HepG2 (cell line): Measurements from ENCODE around the gene TBL3. TPM values are rescaled to one million over a fixed set of nuclear protein-coding genes. Genes with fewer than 3 reads are reported as not detected.

Experiments used
- ARNT2 ChIP-seq: sonication (generic); formaldehyde crosslinking; IDR thresholded peaks from 2 replicates; pipeline ENCODE4 v1.8.0; 2022; ENCODE audit warnings: mild to moderate bottlenecking, low read depth, missing genetic modification reagents, moderate library complexity
- ATF6 ChIP-seq: sonication (generic); formaldehyde crosslinking; conservative IDR thresholded peaks from 2 replicates; pipeline ENCODE4 v1.4.0; 2020; ENCODE audit warnings: missing genetic modification reagents
- BHLHE40 ChIP-seq: IDR thresholded peaks from 2 replicates; pipeline ENCODE4 v1.6.1; 2011; ENCODE audit warnings: low read length, improper control_type of control experiment
- NR2F2 ChIP-seq: IDR thresholded peaks from 2 replicates; pipeline ENCODE4 v1.6.1; 2012; ENCODE audit warnings: low read depth, inconsistent platforms, borderline replicate concordance
- PRDM15 ChIP-seq: sonication (generic); formaldehyde crosslinking; IDR thresholded peaks from 2 replicates; pipeline ENCODE4 v1.4.0; 2020; ENCODE audit warnings: missing genetic modification reagents
- SNAPC2 ChIP-seq: sonication (generic); formaldehyde crosslinking; IDR thresholded peaks from 2 replicates; pipeline ENCODE4 v1.8.1; 2022; ENCODE audit warnings: mild to moderate bottlenecking, missing genetic modification reagents
- SP140L ChIP-seq: sonication (generic); formaldehyde crosslinking; IDR thresholded peaks from 2 replicates; pipeline ENCODE4 v1.4.0; 2020; ENCODE audit warnings: missing genetic modification reagents, borderline replicate concordance
- SPEN ChIP-seq: sonication (generic); formaldehyde crosslinking; IDR thresholded peaks from 2 replicates; pipeline ENCODE4 v1.5.1; 2020; ENCODE audit warnings: low read depth, mild to moderate bottlenecking, missing genetic modification reagents
- THAP8 ChIP-seq: sonication (generic); formaldehyde crosslinking; IDR thresholded peaks from 2 replicates; pipeline ENCODE4 v1.5.1; 2020; ENCODE audit warnings: missing genetic modification reagents, mild to moderate bottlenecking, borderline replicate concordance
- TOPORS ChIP-seq: sonication (generic); formaldehyde crosslinking; IDR thresholded peaks from 2 replicates; pipeline ENCODE4 v1.8.0; 2023; ENCODE audit warnings: mild to moderate bottlenecking, missing genetic modification reagents
- ZBTB21 ChIP-seq: sonication (generic); formaldehyde crosslinking; IDR thresholded peaks from 2 replicates; pipeline ENCODE4 v1.4.0; 2020; ENCODE audit warnings: missing genetic modification reagents
- ZNF232 ChIP-seq: sonication (generic); formaldehyde crosslinking; IDR thresholded peaks from 2 replicates; pipeline ENCODE4 v1.4.0; 2020; ENCODE audit warnings: missing genetic modification reagents, borderline replicate concordance
- ZNF441 ChIP-seq: sonication (generic); formaldehyde crosslinking; IDR thresholded peaks from 2 replicates; pipeline ENCODE4 v1.7.0; 2021; ENCODE audit warnings: missing genetic modification reagents, borderline replicate concordance
- ZNF543 ChIP-seq: sonication (generic); formaldehyde crosslinking; IDR thresholded peaks from 2 replicates; pipeline ENCODE4 v1.4.0; 2020; ENCODE audit warnings: mild to moderate bottlenecking, missing genetic modification reagents
- ZNF570 ChIP-seq: sonication (generic); formaldehyde crosslinking; IDR thresholded peaks from 2 replicates; pipeline ENCODE4 v1.4.0; 2020; ENCODE audit warnings: mild to moderate bottlenecking, missing genetic modification reagents, borderline replicate concordance
- ZNF577 ChIP-seq: sonication (generic); formaldehyde crosslinking; IDR thresholded peaks from 2 replicates; pipeline ENCODE4 v1.4.0; 2020; ENCODE audit warnings: mild to moderate bottlenecking, low read depth, missing genetic modification reagents, borderline replicate concordance
- ZSCAN30 ChIP-seq: sonication (generic); formaldehyde crosslinking; IDR thresholded peaks from 2 replicates; pipeline ENCODE4 v1.5.0; 2020; ENCODE audit warnings: mild to moderate bottlenecking, missing genetic modification reagents
- polyA plus RNA-seq, 8 experiments: library from polyadenylated mRNA; depleted of rRNA in 3 of 8; stranded (reverse) in 7 of 8; unstranded in 1 of 8; fragments of >200 nt; fragmentation: Illumina TruSeq in 4 of 8; extraction: Trizol in 4 of 8; gene quantifications; 2 replicates each; pipeline versions ENCODE4 v1.2.1 to v1.2.3, GENCODE V29; 2011 to 2016; ENCODE audit warnings: low read depth in 4 of 8, missing spikeins in 1 of 8, mixed read lengths in 1 of 8; ENCODE audit not compliant: insufficient read depth in 1 of 8
- total RNA-seq, 5 experiments: library from RNA; depleted of rRNA; stranded (reverse); fragments of >200 nt; fragmentation: Illumina TruSeq; extraction: Trizol; gene quantifications; 2 replicates each; pipeline ENCODE4 v1.2.3, GENCODE V29; 2016; ENCODE audit warnings: low read depth in 1 of 5
- TF ChIP-seq, protein P1 (sequence below): fragments of 450-650 bp; IDR thresholded peaks from 2 replicates; pipeline ENCODE4 v1.6.1; 2017

TBL3 gene
- total and polyA plus RNA-seq, 2 of the 13 experiments (the other 11 are each of a cell fraction or from before 2014, with no cell fraction given) = 16.8 to 38.0 TPM

DNA sequence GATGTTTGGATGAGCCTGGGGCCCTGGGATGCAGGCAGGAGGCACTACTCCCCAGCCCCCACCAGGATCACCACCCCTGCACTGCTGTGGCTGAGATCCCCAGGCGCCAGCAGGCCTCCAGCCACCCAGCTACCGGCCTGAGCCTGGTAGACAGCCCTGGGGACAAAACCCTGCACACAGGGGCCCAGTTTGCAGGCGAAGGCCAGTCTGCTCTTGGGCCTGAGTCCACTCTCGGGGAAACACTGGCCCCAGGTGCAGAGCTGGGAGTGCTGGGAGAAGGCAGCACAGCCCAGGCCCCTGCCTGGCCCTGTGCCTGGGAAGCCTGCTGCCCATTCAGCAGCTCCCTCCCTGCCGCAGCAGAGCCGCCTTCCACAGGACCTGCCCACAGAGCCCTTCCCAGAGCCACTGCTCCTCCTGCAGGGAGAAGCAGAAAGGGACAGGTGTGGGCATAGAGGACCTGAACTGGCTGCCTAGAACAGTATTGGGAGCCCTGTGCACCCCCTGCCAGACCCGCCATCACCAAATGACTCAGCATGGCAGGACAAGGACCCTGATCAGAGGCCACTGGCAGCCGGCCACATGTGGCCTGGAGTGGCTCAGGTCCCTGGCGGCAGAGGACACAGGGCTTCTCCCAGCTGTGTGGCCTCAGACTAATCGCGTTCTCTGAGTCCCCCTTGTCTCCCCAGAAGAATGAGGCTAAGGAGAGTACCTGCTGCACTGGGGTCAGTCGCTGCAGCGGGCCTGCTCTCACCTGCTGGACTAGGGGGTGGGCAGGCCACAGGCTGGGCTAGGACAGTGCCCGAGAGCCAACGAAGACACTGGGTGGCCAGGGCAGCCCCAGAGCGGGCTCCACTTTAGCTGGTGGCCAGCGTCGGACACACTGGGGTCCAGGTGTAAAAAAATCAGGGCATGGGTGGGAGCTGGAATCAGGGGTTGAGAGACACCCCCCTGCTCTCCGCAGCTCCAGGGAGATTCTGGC, 39.5 kb upstream of the TBL3 start (continued):
- TF ChIP-seq PRDM15 (CRISPR knock-in tag) (no peak), ZNF543 (peak; percentile 5; the same call in 1 of the 2 replicates), NR2F2 (no peak), ZNF577 (CRISPR knock-in tag) (0 out of 2 replicates have a peak, but pooled peaks have one; percentile 45), ATF6 (0 out of 2 replicates have a peak, but pooled peaks have one; percentile 37), ZSCAN30 (CRISPR knock-in tag) (no peak), SPEN (CRISPR knock-in tag) (no peak), TOPORS (CRISPR knock-in tag) (no peak), SP140L (CRISPR knock-in tag) (no peak), BHLHE40 (no peak), ARNT2 (CRISPR knock-in tag) (no peak; the same call in 1 of the 2 replicates), ZBTB21 (CRISPR knock-in tag) (no peak), ZNF232 (CRISPR knock-in tag) (0 out of 2 replicates have a peak, but pooled peaks have one; percentile 53), ZNF570 (CRISPR knock-in tag) (no peak), ZNF441 (CRISPR knock-in tag) (no peak), THAP8 (CRISPR knock-in tag) (no peak), SNAPC2 (CRISPR knock-in tag) (no peak)
- TF ChIP-seq, protein P1, sequence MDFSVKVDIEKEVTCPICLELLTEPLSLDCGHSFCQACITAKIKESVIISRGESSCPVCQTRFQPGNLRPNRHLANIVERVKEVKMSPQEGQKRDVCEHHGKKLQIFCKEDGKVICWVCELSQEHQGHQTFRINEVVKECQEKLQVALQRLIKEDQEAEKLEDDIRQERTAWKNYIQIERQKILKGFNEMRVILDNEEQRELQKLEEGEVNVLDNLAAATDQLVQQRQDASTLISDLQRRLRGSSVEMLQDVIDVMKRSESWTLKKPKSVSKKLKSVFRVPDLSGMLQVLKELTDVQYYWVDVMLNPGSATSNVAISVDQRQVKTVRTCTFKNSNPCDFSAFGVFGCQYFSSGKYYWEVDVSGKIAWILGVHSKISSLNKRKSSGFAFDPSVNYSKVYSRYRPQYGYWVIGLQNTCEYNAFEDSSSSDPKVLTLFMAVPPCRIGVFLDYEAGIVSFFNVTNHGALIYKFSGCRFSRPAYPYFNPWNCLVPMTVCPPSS = no peak
